Hindlimb muscle (tissue), 1 donor: ENCODE results near the gene C6orf89. TPM values are rescaled to one million over a fixed set of nuclear protein-coding genes. Genes with fewer than 3 reads are reported as not detected.

Source experiments
- DNase-seq: peaks from one replicate; pipeline ENCODE4 v3.0.0-alpha.2; 2013
- polyA plus RNA-seq: library from polyadenylated mRNA; unstranded; fragments of 120-200 nt; gene quantifications from one replicate; pipeline ENCODE4 v1.2.1, GENCODE V29; 2013; ENCODE audit not compliant: insufficient read length

The C6orf89 gene
- polyA plus RNA-seq, 1 donor: 30.9 TPM

GRCh38 chr6:36949636-36950035 is 63.9 kb downstream of the C6orf89 start:
- no peak for DNase-seq

- no peak for DNase-seq
These were observed 68.1 kb downstream of the C6orf89 start for GRCh38 chr6:36953931-36954261.

GRCh38 chr6:36954262-36954931 is 68.6 kb downstream of the C6orf89 start, which contains the start of gene PI16:
Gene PI16 (plus strand): TSS chr6:36954738. CDS start chr6:36954761, 23 bp downstream.
- DNase-seq: no peak

- DNase-seq: no peak
These were observed 69.4 kb downstream of the C6orf89 start for GRCh38 chr6:36955136-36955535.

- DNase-seq: no peak
These were observed 70.1 kb downstream of the C6orf89 start for GRCh38 chr6:36955671-36956445.

GRCh38 chr6:36956446-36956820 is 70.7 kb downstream of the C6orf89 start:
- no peak for DNase-seq

GRCh38 chr6:36957773-36958271 is 72.1 kb downstream of the C6orf89 start:
- no peak for DNase-seq

- DNase-seq: no peak
These were observed 73.2 kb downstream of the C6orf89 start for GRCh38 chr6:36958775-36959554.

GRCh38 chr6:36959555-36960250 is 74.0 kb downstream of the C6orf89 start:
- DNase-seq: no peak

GRCh38 chr6:36961441-36962435 is 76.0 kb downstream of the C6orf89 start:
- no peak for DNase-seq

GRCh38 chr6:36962874-36963273 is 77.1 kb downstream of the C6orf89 start:
- peak; percentile 41 for DNase-seq

GRCh38 chr6:36963451-36964290 is 77.9 kb downstream of the C6orf89 start:
- no peak for DNase-seq

- DNase-seq: no peak
These were observed 78.6 kb downstream of the C6orf89 start for GRCh38 chr6:36964349-36964748.

GRCh38 chr6:36964908-36965307 is 79.2 kb downstream of the C6orf89 start:
- DNase-seq: no peak

GRCh38 chr6:36967301-36967700 is 81.5 kb downstream of the C6orf89 start:
- DNase-seq: no peak

GRCh38 chr6:36967757-36968156 is 82.0 kb downstream of the C6orf89 start:
- DNase-seq: no peak

- DNase-seq: no peak
These were observed 82.7 kb downstream of the C6orf89 start for GRCh38 chr6:36968266-36968977.

GRCh38 chr6:36969240-36969691 is 83.5 kb downstream of the C6orf89 start:
- no peak for DNase-seq
